ENCODE results near the gene ULBP1.

GRCh38 chr6:149978610-149979009 is 14.9 kb downstream of the ULBP1 start:
- TF ChIP-seq CTCF (IDR thresholded peaks at IDR 0.05) (no peak), POLR2AphosphoS5 (IDR thresholded peaks at IDR 0.05) (no peak), POLR2A (IDR thresholded peaks at IDR 0.05) (no peak), EP300 (IDR thresholded peaks at IDR 0.05) (no peak)
